Activated T-helper 9 cell treated with anti-CD3 and anti-CD28 coated beads, Interleukin-2, amount 50 U/mL, for 16 hours (primary cell): ENCODE measurements around the gene NUP210.
"Not testable (repeated sequence)": the region's sequence is repeated elsewhere in the genome, so short reads cannot be mapped to it uniquely, and the experiment has no call there.

ENCODE experiments used
- DNase-seq: peaks from one replicate; pipeline ENCODE4 v3.0.0-alpha.2; 2020; ENCODE audit warnings: low read depth

NUP210 gene

DNA sequence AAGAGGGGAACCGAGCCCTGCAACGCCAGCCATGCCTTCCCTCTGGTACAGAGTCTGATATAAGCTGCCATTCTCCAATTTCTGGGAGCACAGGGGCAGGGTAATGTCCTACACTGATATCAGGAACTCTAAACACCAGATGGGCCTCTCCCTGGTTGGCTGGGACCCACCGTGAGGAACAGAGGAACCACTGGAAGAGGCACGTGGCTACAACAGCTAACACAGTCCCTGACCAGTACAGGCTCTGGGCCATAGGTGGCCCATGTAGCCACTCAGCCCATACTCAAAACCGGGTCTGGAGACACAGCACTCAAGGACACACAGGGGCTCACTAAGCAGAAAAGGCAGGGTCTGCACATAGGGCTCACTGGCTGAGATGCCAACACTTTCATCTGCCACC lies 13.9 kb downstream of the NUP210 start:
- no peak for DNase-seq

DNA sequence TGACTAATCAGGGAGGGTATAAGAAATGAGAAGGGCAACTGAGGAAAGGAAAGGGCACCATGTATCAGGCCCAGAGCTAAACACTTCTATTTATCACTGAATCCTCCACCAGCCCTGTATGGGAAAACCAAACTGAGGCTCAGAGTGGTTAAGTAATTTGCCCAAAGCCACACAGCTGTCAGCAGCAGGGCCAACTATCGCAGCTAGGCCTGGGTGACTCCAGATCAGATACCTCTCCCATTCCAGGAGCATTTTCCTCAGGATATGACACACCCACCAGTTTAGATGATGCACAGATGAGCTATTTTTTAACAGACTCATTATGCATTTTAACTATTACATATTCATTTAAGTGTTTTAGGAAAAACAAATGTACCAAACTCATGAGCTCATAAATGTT lies 14.5 kb downstream of the NUP210 start:
- no peak for DNase-seq

DNA sequence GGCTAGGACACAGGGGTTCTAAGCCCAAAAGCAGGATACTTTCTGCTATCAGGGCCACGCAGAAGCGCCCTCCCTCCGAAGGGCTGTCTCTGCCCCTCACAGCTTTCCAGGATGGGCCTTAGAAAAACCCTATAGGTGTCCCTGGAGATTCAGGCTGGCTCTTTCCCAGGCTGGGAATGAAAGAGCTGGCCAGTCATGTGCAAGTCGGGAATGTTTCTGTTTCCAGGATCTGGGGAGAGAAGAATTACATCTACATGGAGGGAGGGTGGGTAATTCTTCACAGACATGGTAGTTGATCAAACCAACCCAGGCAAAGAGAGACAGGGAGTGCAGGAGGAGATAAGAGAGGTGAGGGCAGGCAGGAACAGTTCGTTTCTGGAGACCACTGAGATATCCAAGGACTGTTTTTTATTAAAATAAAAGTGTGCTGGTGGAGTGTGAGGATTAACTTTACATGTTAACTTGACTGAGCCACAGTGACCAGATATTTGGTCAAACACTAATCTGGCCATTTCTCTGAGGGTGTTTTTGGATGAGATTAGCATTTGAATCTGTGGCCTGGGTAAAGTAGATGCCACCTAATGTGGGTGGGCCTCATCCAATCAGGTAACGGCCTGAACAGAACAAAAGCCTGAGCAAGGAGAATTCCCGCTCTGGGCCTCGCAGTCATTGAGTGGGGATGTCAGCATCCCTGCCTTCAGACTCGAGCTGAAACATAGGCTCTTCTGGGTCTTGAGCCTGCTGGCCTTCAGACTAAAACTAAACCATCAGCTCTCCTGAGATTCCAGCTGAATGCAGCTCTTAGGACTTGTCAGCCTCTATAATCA lies 15.3 kb downstream of the NUP210 start:
- DNase-seq, result no peak

DNA sequence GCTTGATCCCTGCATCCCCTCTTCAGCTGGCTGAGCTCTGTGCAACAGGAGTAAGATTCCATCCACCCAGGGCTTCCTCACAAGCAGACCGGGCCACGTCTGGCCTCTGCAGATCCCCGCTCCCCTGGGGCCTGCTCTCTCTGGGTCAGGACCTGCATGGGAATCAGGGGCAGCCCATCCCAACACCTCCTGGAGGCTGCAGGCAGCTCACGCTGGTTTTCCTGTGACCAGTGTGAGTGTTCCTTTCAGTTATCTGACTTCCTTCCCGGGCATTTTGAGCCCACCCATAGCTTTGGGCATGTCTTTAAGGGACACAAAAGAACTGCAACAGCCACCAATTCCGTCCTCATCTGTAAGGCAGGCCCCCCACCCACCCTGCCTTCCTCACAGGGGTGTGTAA lies 16.3 kb downstream of the NUP210 start:
- no peak for DNase-seq

DNA sequence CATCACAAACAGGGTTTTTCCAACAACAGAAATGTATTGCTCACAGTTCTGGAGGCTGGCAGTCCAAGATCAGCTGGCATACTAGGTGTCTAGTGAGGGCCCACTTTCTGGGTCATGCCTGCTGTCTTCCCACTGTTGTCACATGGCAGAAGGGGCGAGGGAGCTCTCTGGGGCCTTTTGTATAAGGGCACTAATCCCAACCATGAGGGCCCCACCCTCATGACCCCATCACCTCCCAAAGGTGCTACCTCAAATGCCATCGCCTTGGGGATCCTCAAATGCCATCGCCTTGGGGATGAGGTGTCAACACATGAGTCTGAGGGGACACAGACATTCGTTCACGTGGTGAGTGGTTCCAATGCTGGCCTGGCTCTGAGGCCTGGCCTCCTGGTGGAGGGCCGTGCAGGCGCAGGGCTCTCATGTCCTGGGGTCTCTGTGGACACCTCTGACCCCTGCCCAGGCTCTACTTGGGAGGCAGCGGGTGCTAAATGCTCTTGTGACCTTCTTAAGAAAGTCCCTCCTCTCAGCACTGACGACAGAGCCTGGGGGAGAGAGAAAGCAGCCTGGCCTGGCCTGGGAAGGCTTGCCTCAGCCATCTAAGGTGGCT lies 16.8 kb downstream of the NUP210 start:
- DNase-seq, result no peak

DNA sequence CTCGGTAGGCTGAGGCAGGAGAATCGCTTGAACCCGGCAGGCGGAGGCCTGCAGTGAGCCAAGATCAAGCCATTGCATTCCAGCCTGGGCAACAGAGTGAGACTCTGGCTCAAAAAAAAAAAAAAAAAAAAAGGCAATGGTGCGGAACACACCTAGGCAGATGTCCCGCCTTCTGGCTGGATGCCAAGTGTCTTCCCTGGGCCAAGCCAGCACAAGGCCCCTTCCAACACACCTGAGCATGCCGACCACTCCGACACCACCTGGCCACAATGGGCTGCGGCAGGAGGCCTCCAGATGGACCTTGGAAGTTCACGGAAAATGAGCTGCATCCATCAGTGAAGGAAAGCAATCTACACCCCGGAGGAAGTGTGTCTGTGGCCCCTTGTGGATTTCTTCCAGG lies 19.0 kb downstream of the NUP210 start:
- no peak for DNase-seq

DNA sequence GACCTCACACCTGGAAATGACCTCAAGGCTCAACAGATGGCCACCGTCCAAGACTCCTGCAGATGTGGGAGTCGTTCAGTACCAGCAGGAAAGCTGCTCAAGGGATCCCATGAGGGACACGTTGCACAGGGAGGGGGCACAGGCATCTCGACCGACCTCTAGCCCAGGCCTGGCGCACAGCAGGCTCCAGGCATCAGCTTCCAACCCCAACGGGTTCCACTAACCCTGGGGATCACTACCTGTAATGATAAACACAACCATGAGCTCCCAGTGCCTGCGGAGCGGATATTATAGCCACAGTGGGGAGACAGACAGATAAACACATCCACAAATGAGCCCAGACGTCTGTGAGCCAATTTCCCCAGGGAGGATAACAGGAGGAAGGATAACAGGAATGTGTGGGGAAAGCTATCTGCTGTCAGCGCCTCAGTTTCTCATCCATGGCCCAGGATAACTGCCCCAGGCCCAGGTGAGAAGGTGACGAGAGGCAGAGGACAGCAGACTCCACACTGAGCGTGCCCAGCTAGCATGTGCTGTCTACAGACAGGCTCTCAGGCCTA lies 19.9 kb downstream of the NUP210 start:
- DNase-seq, result no peak

DNA sequence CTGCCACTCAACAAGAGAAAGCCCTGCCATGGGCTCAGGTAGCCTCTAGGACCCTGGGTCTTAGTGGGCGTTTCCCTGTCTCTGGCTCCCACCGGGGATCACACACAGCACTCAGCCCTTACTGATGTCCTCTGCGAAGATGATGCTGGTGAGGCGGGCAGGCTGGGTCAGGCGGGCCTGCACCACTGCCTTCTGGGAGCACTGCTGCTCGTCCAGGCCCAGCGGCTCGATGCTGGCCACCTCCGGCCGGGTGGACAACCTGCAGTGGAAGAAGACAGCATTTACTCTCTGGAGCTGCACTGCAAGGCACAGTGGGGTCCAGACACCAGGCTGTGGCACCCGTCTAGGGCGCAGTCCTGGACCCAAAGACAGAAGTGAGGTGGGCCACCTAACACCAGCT lies 20.5 kb downstream of the NUP210 start:
- no peak for DNase-seq

DNA sequence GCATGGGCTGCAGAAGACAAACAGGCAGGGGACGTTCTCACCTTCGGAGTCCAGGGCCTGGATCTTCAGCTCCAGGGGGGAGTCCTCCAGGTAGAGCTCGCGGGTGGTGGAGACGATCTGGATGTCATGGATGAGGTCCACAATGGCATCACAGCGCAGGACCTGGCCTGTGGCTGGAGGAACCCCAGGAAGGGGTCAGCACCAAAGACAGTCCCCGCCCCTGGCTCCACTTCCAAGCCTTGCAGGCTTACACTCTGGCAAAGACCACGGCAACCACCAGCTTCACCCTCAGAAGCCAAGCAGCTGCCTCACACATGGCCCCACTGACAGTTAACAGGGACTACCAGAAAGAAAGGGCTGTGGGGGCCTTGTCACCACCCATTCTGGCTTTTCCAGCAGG lies 22.8 kb downstream of the NUP210 start:
- no peak for DNase-seq

DNA sequence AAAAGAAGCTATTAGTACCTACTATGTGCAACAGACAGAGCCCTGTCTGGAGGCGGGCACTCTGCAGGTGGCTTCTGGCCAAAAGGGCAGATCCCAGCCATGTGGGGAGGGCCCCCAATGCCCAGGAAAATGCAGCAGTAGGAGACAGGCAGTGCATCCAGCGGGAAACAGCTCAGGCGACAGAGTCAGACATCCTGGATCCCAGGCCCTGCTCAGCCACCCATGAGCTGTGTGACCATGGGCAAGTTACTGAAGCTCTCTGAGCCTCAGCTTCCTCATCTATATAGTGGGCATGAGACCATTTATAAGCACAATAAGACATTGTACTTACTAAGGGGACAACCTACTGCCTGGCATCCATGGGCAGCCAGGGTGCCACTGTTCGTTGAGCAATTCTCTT lies 25.8 kb downstream of the NUP210 start:
- DNase-seq, result no peak

DNA sequence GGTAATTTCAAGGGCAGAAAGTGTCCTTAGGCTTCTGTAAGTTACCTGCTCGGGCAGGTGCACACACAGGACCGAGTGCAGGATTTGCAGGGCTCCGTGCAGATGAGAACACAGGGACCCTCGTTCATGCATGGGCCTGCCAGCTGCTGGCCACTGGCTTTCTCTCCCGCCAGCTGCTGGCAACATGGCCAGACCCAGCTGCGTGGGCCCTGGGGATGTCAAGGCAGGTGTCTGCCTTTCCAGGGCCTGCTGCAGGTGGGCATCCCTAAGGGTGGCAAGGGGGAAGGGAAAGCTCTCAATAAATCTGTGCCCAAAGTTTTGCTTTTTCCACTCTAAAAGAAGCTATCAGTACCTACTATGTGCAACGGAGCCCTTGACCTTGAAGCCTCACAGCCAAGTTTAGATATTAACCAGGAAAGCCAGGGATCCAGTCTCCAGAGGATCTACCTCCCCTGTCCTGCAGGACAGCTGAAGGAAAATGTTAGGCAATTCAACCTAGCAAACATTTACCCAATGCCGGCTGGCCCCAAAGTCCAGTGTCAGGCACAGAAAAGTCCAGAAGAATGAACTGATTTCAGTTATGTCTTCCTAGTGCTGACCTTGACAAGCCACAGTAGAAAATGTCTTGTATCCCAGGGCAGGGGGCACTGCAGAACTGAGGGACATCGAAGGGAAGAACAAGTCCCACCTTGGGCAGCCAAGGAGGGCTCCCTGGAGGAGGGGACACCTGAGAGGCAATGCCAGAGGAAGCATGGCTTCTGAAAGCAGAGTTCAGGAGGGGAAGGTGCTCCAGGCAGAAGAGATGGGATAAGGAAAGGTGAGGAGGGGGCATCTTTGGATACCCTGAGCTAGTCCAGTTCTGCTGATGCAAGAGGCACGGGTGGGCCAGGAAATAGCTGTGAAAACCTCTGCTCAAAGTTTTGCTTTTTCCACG lies 26.4 kb downstream of the NUP210 start:
- no peak for DNase-seq

DNA sequence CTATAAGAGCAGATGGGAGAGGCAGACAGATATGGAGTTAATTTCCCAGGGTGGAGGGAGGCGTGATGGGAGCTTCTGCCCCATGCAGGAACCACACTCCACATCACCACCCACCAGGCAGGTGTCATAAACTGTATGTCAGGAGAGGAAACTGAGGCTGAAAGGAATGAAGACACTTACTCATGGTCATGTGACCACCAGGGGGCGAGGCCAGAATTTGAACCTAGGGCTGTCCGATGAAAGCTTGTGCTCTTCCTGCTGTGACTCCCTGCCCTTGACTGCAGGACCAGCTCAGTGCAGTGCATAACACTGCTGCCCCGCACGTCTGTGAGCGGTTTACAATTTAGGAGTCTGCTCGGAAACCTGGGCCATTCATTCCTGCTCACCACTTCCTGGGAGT lies 28.8 kb downstream of the NUP210 start:
- DNase-seq, result no peak

DNA sequence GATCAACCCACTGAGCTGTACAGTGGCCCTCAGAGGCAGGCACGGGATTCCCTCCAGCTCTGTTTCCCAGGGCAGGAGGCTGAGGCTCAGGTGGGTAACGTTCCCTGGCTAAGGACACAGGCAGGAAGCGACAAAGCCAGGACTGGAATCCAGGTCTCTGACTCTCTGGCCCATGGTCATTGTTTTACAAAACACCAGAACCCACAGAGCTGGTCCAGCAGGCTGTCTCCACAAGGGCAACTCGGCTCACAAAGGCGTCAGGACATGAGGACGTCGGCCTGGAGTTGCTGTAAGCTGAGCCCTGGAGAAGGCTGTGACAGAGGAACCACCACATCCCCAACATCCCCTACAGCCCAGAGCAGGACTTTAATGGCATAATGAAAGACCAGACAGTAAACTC lies 30.7 kb downstream of the NUP210 start:
- DNase-seq, result no peak

DNA sequence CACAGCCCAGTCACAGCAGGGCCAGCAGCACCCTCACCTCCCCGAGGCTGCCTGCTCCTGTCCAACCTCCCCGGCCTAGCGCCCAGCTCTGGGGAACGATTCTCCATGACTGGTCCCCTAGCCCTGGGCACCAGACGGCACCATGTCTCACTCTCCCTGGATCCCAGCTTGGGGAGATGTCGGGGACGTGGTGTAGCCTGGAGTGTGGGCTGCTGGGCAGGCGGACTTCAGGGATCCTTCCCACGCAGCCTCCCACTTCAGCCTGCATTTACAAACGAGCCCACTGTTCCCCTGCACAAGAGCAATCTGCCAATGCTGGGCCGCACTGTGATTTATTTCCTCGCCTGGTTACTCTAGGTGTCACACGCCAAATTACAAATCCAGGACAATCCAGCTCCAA lies 31.3 kb downstream of the NUP210 start:
- no peak for DNase-seq

DNA sequence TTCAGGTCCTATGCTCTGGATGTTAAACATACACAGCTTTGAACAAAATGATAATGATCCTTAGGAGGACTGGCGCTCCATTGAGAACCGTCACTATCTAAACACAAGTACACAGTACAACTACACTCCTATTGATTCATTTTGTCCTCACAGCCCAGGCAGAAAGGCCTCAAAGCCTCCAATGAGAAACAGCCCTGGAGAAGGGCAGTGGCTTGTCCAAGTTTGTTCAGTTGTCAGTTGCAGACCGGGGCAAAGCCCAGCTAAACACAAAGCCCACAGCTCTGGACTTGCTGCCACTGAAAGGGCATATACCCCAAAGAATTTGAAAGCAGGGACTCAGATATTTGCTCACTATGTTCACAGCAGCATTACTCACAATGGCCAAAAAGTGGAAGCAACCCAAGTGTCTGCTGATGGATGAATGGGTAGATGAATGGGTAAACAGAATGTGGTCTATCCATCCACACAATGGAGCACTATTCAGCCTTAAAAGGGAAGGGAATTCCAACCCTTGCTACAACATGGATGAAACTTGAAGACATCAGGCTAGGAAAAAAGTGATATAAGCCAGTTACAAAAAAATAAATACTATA lies 34.7 kb downstream of the NUP210 start:
- DNase-seq, result no peak

DNA sequence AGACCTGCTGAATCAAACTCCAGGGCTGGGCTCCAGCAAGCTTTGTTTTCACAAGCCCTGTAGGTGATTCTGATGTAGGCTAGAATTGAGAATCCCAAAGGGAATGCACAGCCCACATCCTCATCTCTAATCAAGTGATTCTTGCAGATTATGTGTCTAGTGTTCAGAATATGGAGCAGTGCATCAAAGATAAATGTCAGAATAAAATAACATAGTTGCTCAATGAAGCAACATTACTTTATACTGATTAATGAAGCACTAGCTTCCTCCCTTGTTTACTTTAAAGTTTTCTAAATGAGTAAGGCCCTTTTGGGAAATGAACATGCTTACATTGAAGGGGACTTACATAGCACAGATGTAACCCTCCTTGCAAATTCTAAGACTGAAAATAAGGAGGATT lies 39.2 kb downstream of the NUP210 start:
- DNase-seq, result no peak

DNA sequence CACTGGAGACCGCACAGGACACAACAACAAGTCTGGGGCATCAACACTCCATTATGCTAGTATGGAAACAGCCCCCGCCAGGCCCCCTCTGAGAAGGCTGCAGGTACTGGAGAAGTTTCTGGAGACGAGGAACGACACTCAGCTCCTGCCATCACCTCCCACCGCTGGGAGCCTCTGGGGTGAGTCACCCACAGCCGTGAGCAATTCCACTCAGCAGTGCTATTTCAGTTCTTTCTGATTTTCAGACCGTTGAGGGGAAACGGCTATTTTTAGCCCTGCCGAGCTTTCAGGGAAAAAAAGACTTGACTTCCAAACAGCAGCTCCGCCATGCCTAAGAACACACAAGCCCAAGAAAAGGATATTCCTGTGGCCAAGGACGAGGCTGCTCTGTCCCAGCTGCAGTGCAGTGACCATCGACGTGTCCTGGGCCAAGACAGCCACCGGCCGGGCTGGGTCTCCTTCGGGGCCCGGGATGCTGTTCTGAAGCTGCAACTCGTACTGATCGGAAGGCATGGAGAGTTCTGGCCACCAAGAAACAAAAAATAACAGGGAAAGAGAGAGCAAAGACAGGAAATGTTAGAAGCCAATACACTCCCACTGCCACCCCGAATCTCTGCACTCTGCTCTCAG lies 40.8 kb downstream of the NUP210 start:
- DNase-seq, result no peak

DNA sequence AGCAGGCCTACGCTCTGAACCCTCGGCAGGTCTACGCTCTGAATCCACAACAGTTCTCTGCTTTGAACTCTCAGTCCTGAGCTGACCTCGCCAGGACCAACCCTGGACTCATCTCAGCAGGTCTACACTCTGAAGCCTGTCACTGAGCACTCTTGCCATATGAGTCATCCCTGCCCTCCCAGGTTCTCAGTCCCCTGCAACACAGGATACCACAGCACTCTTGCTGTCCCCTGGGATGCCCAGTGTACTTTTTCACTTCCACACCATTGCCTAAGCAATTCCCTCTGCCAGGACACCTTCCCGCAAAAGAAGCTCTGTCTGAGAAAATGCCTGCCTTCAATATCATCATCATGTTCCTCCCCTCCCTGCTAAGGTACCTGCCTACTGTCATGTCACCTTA lies 42.0 kb downstream of the NUP210 start:
- DNase-seq, result no peak

DNA sequence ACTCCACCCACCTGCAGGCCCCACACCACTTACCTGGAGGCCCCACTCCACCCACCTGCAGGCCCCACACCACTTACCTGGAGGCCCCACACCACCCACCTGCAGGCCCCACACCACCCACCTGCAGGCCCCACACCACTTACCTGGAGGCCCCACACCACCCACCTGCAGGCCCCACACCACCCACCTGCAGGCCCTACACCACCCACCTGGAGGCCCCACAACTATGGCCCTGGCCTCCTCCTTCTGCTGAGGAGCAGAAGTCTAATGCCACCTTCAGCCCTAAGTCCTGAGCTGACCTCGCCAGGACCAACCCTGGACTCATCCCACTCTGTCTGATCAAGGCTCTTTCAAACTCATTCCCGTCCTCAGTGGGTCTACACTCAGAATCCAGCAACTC lies 42.4 kb downstream of the NUP210 start:
- DNase-seq, result not testable (repeated sequence)

DNA sequence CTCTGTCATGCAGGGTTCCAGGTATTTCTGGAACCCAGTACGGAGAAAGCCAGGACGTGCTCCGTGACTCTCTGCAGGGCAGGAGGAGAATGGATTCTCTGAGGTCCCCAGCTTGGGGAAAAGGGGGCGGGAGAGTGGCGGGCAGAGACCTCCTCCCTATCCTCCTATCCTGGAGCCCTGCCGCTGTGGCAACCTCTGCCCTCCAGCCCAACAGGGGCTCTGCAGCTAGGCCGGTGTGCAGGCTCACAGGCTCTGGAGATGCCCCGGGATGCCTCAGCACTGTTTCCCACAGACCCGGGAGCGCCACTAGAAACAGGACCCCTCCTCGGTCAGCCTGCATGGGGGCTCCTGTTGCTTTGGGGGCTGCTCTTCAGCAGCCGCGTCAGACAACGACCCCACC lies 43.1 kb downstream of the NUP210 start:
- DNase-seq, result no peak

DNA sequence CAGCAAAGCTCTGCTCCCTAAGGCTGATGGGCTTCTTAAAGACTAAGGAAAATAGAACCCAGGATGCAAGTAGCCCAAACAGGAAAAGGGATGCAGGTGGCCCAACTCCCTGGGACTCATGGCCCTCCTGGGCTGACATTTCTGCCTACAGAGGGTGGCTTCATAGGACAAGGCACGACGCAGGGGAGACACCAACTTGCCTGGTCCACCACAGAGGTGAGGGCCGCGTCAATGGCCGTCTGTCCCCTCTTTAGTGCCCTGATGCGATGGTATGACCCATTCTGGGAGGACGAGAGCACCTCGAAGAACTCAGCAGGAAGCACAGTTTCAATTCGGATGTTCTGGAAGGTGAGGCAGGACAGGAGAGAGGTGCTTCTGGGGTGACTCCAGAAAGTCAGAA lies 44.0 kb downstream of the NUP210 start:
- no peak for DNase-seq

DNA sequence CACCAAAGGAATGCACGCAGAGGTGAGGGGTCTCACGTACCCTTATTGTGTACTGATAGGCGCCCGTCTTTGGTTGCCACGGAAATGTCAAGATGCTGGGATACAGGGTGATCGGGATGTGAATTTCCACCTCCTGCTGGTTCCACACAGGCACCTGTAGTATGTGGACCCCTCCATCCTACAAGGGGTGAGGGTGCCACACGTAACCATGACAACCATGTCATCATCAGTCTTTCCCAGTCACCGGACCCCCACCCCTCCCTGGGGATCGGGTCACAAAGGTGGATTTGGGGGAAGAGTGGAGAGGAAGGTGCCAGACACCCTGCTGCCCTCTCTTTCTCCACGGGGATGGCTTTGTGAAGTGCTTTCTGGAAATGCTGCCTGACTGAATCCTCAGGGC lies 44.7 kb downstream of the NUP210 start:
- no peak for DNase-seq
